MCF 10A (cell line): ENCODE results near the gene LITAF. TPM values are rescaled to one million over a fixed set of nuclear protein-coding genes. Genes with fewer than 3 reads are reported as not detected.

Source experiments
- BruUV-seq: library from RNA; stranded (reverse); fragments of 400-500 nt; replicated peaks from 2 replicates; lab custom pipeline; 2021; lab: Mats Ljungman, UMichigan
- CTCF ChIA-PET: fragments of 300-600 bp; sonication (Branson Sonifier 250); formaldehyde crosslinking; extraction: SDS; loops from one replicate; lab custom pipeline; 2021; ENCODE audit warnings: antibody characterized with exemption, inconsistent platforms; lab: Yijun Ruan, JAX
- POLR2A ChIA-PET: fragments of 300-600, 350-650 bp; sonication (Branson Sonifier 250); formaldehyde crosslinking; extraction: SDS; loops from one replicate; lab custom pipeline; 2020; ENCODE audit warnings: antibody characterized with exemption, inconsistent platforms; lab: Yijun Ruan, JAX
- DNase-seq: peaks from one replicate; pipeline ENCODE4 v3.0.0-alpha.2; 2018; ENCODE audit not compliant: unreplicated experiment
- H3K27ac Mint-ChIP-seq: one replicate; pipeline ENCODE4 v1.8.0; 2022; ENCODE audit warnings: mild to moderate bottlenecking, low read depth, mixed read lengths; ENCODE audit not compliant: unreplicated experiment
- H3K27me3 Mint-ChIP-seq: one replicate; pipeline ENCODE4 v1.8.0; 2022; ENCODE audit warnings: mixed read lengths; ENCODE audit not compliant: insufficient read depth, unreplicated experiment
- H3K36me3 Mint-ChIP-seq: one replicate; pipeline ENCODE4 v1.8.0; 2022; ENCODE audit warnings: mild to moderate bottlenecking, moderate library complexity, mixed read lengths; ENCODE audit not compliant: insufficient read depth, unreplicated experiment
- H3K4me1 Mint-ChIP-seq: one replicate; pipeline ENCODE4 v1.8.0; 2022; ENCODE audit warnings: mixed read lengths; ENCODE audit not compliant: insufficient read depth, unreplicated experiment
- H3K4me3 Mint-ChIP-seq: one replicate; pipeline ENCODE4 v1.8.0; 2022; ENCODE audit warnings: mild to moderate bottlenecking, moderate library complexity, mixed read lengths; ENCODE audit not compliant: unreplicated experiment
- H3K9me3 Mint-ChIP-seq: one replicate; pipeline ENCODE4 v1.8.0; 2022; ENCODE audit warnings: mixed read lengths; ENCODE audit not compliant: unreplicated experiment
- CTCF ChIP-seq: fragments of 200-600 bp; IDR thresholded peaks from one replicate; pipeline ENCODE4 v1.8.0; 2022; ENCODE audit warnings: antibody characterized with exemption, mild to moderate bottlenecking; ENCODE audit not compliant: unreplicated experiment
- intact Hi-C: fragments of 100-400 bp; cut with micrococcal nuclease; formaldehyde crosslinking; loops from 2 replicates; pipeline ENCODE4 v1.14.1; 2022
- total RNA-seq: library from RNA; stranded (reverse); gene quantifications from 2 replicates; pipeline ENCODE4 v1.2.3, GENCODE V29; 2022

The LITAF gene
- total RNA-seq, 1 experiment from 2014 or later, result 120 TPM

GRCh38 chr16:11530171-11530940 is 56.4 kb downstream of the LITAF start:
- Mint-ChIP-seq H3K9me3 (no peaks in the 10 kb centered on the region), H3K27ac (no peak overlapping the region), H3K4me1 (peaks cover 16% of the 10 kb centered on the region), H3K4me3 (no peak overlapping the region), H3K36me3 (no peaks in the 10 kb centered on the region), H3K27me3 (no peaks in the 10 kb centered on the region)
- ChIA-PET CTCF (interaction anchor here (0.6 to 4.3 kb wide), 7 partner anchors 83 to 568 kb away, joined by 3 to 36 read pairs (median 4); no protein-coding TSS in a partner anchor), POLR2A (interaction anchor here (0.5 kb wide), 1 partner anchor 32 kb away, joined by 3 read pairs; no protein-coding TSS in a partner anchor)
- no TSS peak for BruUV-seq
- DNase-seq, result no peak
- no peak for TF ChIP-seq CTCF
- intact Hi-C loops, result loop anchor here (5.0 kb wide), 1 partner anchor 123 kb away; no protein-coding TSS in a partner anchor

GRCh38 chr16:11529285-11529684 is 57.4 kb downstream of the LITAF start:
- TF ChIP-seq CTCF, result no peak
- no peak for DNase-seq
- CTCF ChIA-PET, result interaction anchor here (0.7 to 4.3 kb wide), 4 partner anchors 31 to 185 kb away, joined by 3 to 36 read pairs (median 4); no protein-coding TSS in a partner anchor
- H3K36me3 Mint-ChIP-seq, result no peaks in the 10 kb centered on the region
- no peaks in the 10 kb centered on the region for H3K27me3 Mint-ChIP-seq
- POLR2A ChIA-PET, result no interaction called here
- BruUV-seq, result no TSS peak
- intact Hi-C loops, result no loop called here
- H3K4me3 Mint-ChIP-seq, result no peak overlapping the region
- H3K9me3 Mint-ChIP-seq, result no peaks in the 10 kb centered on the region
- H3K4me1 Mint-ChIP-seq, result peaks cover 6% of the 10 kb centered on the region
- no peak overlapping the region for H3K27ac Mint-ChIP-seq

GRCh38 chr16:11528053-11528452 is 58.7 kb downstream of the LITAF start:
- Mint-ChIP-seq H3K36me3 (no peaks in the 10 kb centered on the region), H3K9me3 (no peaks in the 10 kb centered on the region), H3K27ac (no peak overlapping the region), H3K4me3 (no peak overlapping the region), H3K4me1 (peaks cover 5% of the 10 kb centered on the region), H3K27me3 (no peaks in the 10 kb centered on the region)
- no TSS peak for BruUV-seq
- DNase-seq, result no peak
- no peak for TF ChIP-seq CTCF
- CTCF ChIA-PET, result interaction anchor here (0.6 to 1.2 kb wide), 2 partner anchors 114 to 286 kb away, joined by 3 to 4 read pairs; no protein-coding TSS in a partner anchor
- POLR2A ChIA-PET, result interaction anchor here (1.7 kb wide), 1 partner anchor 115 kb away, joined by 4 read pairs; no protein-coding TSS in a partner anchor
- intact Hi-C loops, result no loop called here

- no peaks in the 10 kb centered on the region for H3K9me3 Mint-ChIP-seq
- peaks cover 5% of the 10 kb centered on the region for H3K4me1 Mint-ChIP-seq
- intact Hi-C loops, result no loop called here
- POLR2A ChIA-PET, result interaction anchor here (0.7 to 1.7 kb wide), 2 partner anchors 116 to 125 kb away, joined by 4 read pairs; no protein-coding TSS in a partner anchor
- no peak for TF ChIP-seq CTCF
- no peak for DNase-seq
- H3K27ac Mint-ChIP-seq, result no peak overlapping the region
- BruUV-seq, result no TSS peak
- no peak overlapping the region for H3K4me3 Mint-ChIP-seq
- no peaks in the 10 kb centered on the region for H3K36me3 Mint-ChIP-seq
- CTCF ChIA-PET, result no interaction called here
- H3K27me3 Mint-ChIP-seq, result no peaks in the 10 kb centered on the region
Observed at GRCh38 chr16:11526655-11527350, 59.9 kb downstream of the LITAF start.
